Neural progenitor cell (in vitro differentiated cells): ENCODE data around the gene TBC1D10A. TPM values are rescaled to one million over a fixed set of nuclear protein-coding genes. Genes with fewer than 3 reads are reported as not detected.

Source experiments
- DNase-seq: peaks from one replicate; pipeline ENCODE4 v3.0.0-alpha.2; 2016; ENCODE audit warnings: low spot score
- H2AFZ ChIP-seq: fragments of 200-600 bp; sonication (generic); replicated peaks from 2 replicates; pipeline ENCODE4 v1.6.1; 2016; ENCODE audit warnings: antibody characterized with exemption
- H3F3A ChIP-seq: fragments of 200-600 bp; sonication (generic); 2 replicates; pipeline ENCODE4 v1.6.1; 2016; ENCODE audit warnings: antibody characterized with exemption, low read depth
- H3K27ac ChIP-seq: fragments of 200-600 bp; sonication (generic); 2 replicates; pipeline ENCODE4 v1.5.1; 2016; ENCODE audit warnings: mild to moderate bottlenecking
- H3K27me3 ChIP-seq: fragments of 200-600 bp; sonication (generic); 2 replicates; pipeline ENCODE4 v1.6.1; 2016; ENCODE audit warnings: mild to moderate bottlenecking, moderate library complexity
- H3K36me3 ChIP-seq: fragments of 200-600 bp; sonication (generic); 2 replicates; pipeline ENCODE4 v1.5.1; 2016
- H3K4me1 ChIP-seq: fragments of 200-600 bp; sonication (generic); 2 replicates; pipeline ENCODE4 v1.6.1; 2016; ENCODE audit warnings: mixed run types
- H3K4me2 ChIP-seq: fragments of 200-600 bp; sonication (generic); 2 replicates; pipeline ENCODE4 v1.6.1; 2016
- H3K4me3 ChIP-seq: fragments of 200-600 bp; sonication (generic); 2 replicates; pipeline ENCODE4 v1.5.1; 2016
- H3K79me2 ChIP-seq: fragments of 200-600 bp; sonication (generic); 2 replicates; pipeline ENCODE4 v1.6.1; 2016; ENCODE audit warnings: low read depth
- H3K9ac ChIP-seq: fragments of 200-600 bp; sonication (generic); 2 replicates; pipeline ENCODE4 v1.6.1; 2016
- H3K9me3 ChIP-seq: fragments of 200-600 bp; sonication (generic); 2 replicates; pipeline ENCODE4 v1.5.1; 2016; ENCODE audit warnings: low read depth
- H4K20me1 ChIP-seq: fragments of 200-600 bp; sonication (generic); 2 replicates; pipeline ENCODE4 v1.6.1; 2016; ENCODE audit warnings: low read depth
- H3K27ac Mint-ChIP-seq: 3 replicates; pipeline ENCODE4 v1.8.0; 2021; ENCODE audit warnings: mixed read lengths
- H3K27me3 Mint-ChIP-seq: 2 replicates; pipeline ENCODE4 v1.8.0; 2022; ENCODE audit warnings: low read depth, mild to moderate bottlenecking, inconsistent platforms, moderate library complexity, mixed read lengths; ENCODE audit not compliant: insufficient read depth
- H3K36me3 Mint-ChIP-seq: 3 replicates; pipeline ENCODE4 v1.8.0; 2021; ENCODE audit warnings: mixed read lengths
- H3K4me1 Mint-ChIP-seq: 3 replicates; pipeline ENCODE4 v1.8.0; 2021; ENCODE audit warnings: mixed read lengths
- H3K4me3 Mint-ChIP-seq: 3 replicates; pipeline ENCODE4 v1.8.0; 2021; ENCODE audit warnings: mild to moderate bottlenecking, moderate library complexity, mixed read lengths
- H3K9me3 Mint-ChIP-seq: 3 replicates; pipeline ENCODE4 v1.8.0; 2020; ENCODE audit warnings: mixed read lengths
- EZH2 ChIP-seq: fragments of 200-600 bp; sonication (generic); IDR thresholded peaks from 2 replicates; pipeline ENCODE4 v1.6.1; 2017; ENCODE audit warnings: antibody characterized with exemption, mild to moderate bottlenecking, moderate library complexity
- EZH2phosphoT487 ChIP-seq: fragments of 200-600 bp; sonication (generic); IDR thresholded peaks from 2 replicates; pipeline ENCODE4 v1.6.1; 2017; ENCODE audit warnings: antibody characterized with exemption
- total RNA-seq: library from RNA; depleted of rRNA; stranded (reverse); fragments of >200 nt; gene quantifications from 2 replicates; pipeline ENCODE4 v1.2.3, GENCODE V29; 2015; ENCODE audit warnings: low replicate concordance
- TF ChIP-seq, protein P1 (sequence below): fragments of 200-600 bp; sonication (generic); IDR thresholded peaks from 2 replicates; pipeline ENCODE4 v1.5.1; 2017; ENCODE audit warnings: antibody characterized with exemption, mild to moderate bottlenecking

TBC1D10A gene
- total RNA-seq, 1 donor from 2014 or later: 6.2 TPM

DNA sequence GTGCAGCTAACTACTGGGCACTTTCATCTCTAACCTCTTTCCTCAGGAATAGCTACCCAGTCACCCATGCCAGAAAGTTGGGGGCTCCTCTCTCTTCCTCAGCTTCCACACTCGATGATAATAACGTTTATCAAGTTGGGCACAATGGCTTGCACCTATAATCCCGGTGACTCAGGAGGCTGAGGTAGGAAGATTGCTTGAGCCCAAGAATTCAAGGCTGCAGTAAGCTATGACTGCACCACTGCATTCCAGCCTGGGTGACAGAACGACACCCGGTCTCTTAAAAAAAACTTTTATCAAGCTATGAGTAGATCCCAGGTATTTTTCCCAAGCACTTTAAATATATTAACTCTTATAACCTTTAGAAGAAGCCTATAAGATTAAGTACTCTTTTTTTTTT is 27.9 kb upstream of the TBC1D10A start:
- H3K4me3 Mint-ChIP-seq: no peak overlapping the region
- peaks cover 21% of the 10 kb centered on the region for H3K36me3 Mint-ChIP-seq
- Histone ChIP-seq H3K27me3 (no peaks in the 10 kb centered on the region), H2AFZ (no peak overlapping the region), H3K79me2 (peaks cover 63% of the 10 kb centered on the region), H3K9ac (no peak overlapping the region), H3F3A (no peaks in the 10 kb centered on the region), H3K27ac (no peak overlapping the region), H3K36me3 (peaks cover 7% of the 10 kb centered on the region), H3K9me3 (no peaks in the 10 kb centered on the region), H4K20me1 (peaks cover 47% of the 10 kb centered on the region), H3K4me2 (no peak overlapping the region), H3K4me1 (peaks cover 8% of the 10 kb centered on the region), H3K4me3 (no peak overlapping the region)
- peaks cover 24% of the 10 kb centered on the region for H3K4me1 Mint-ChIP-seq
- TF ChIP-seq EZH2phosphoT487: no peak
- TF ChIP-seq, protein P1, sequence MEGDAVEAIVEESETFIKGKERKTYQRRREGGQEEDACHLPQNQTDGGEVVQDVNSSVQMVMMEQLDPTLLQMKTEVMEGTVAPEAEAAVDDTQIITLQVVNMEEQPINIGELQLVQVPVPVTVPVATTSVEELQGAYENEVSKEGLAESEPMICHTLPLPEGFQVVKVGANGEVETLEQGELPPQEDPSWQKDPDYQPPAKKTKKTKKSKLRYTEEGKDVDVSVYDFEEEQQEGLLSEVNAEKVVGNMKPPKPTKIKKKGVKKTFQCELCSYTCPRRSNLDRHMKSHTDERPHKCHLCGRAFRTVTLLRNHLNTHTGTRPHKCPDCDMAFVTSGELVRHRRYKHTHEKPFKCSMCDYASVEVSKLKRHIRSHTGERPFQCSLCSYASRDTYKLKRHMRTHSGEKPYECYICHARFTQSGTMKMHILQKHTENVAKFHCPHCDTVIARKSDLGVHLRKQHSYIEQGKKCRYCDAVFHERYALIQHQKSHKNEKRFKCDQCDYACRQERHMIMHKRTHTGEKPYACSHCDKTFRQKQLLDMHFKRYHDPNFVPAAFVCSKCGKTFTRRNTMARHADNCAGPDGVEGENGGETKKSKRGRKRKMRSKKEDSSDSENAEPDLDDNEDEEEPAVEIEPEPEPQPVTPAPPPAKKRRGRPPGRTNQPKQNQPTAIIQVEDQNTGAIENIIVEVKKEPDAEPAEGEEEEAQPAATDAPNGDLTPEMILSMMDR: no peak
- TF ChIP-seq EZH2: no peak
- DNase-seq: no peak
- H3K9me3 Mint-ChIP-seq: no peaks in the 10 kb centered on the region
- H3K27ac Mint-ChIP-seq: no peak overlapping the region
- peaks cover 2% of the 10 kb centered on the region for H3K27me3 Mint-ChIP-seq

DNA sequence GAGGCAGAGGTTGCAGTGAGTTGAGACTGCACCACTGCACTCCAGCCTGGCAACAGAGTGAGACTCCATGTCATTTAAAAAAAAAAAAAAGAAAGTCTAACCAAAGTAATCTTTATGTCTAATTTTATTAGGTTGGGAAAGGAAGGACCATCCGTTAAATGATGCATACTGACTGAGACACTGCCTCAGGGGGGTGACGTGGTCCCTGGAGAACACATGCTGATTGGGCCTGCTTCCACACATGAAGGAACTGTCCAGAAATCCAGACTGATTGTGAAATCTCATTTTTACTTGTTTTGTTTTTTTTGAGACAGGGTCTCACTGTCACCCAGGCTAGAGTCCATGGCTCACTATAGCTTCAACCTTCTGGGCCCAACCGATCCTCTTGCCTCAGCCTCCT is 24.5 kb upstream of the TBC1D10A start:
- Histone ChIP-seq H3K36me3 (peaks cover 7% of the 10 kb centered on the region), H4K20me1 (peaks cover 80% of the 10 kb centered on the region), H3K9ac (no peak overlapping the region), H3K27ac (no peak overlapping the region), H3K79me2 (peaks cover 89% of the 10 kb centered on the region), H3K27me3 (no peaks in the 10 kb centered on the region), H3K4me2 (no peak overlapping the region), H2AFZ (no peak overlapping the region), H3K9me3 (no peaks in the 10 kb centered on the region), H3K4me3 (no peak overlapping the region), H3K4me1 (peaks cover 8% of the 10 kb centered on the region), H3F3A (no peaks in the 10 kb centered on the region)
- H3K4me3 Mint-ChIP-seq: no peak overlapping the region
- no peaks in the 10 kb centered on the region for H3K9me3 Mint-ChIP-seq
- DNase-seq: no peak
- H3K4me1 Mint-ChIP-seq: peaks cover 11% of the 10 kb centered on the region
- TF ChIP-seq EZH2 (no peak), EZH2phosphoT487 (no peak)
- TF ChIP-seq, protein P1: no peak
- no peaks in the 10 kb centered on the region for H3K27me3 Mint-ChIP-seq
- H3K36me3 Mint-ChIP-seq: peaks cover 34% of the 10 kb centered on the region
- H3K27ac Mint-ChIP-seq: no peak overlapping the region

- no peak overlapping the region for H3K4me3 ChIP-seq
- H2AFZ ChIP-seq: no peak overlapping the region
- no peaks in the 10 kb centered on the region for H3K27me3 ChIP-seq
- H3K4me1 ChIP-seq: no peaks in the 10 kb centered on the region
- H3K27ac Mint-ChIP-seq: no peak overlapping the region
- H3K9ac ChIP-seq: no peak overlapping the region
- no peaks in the 10 kb centered on the region for H3K9me3 Mint-ChIP-seq
- H3K4me1 Mint-ChIP-seq: no peaks in the 10 kb centered on the region
- no peaks in the 10 kb centered on the region for H3F3A ChIP-seq
- H3K9me3 ChIP-seq: no peaks in the 10 kb centered on the region
- no peak overlapping the region for H3K4me3 Mint-ChIP-seq
- no peak overlapping the region for H3K4me2 ChIP-seq
- H3K36me3 ChIP-seq: peaks cover 18% of the 10 kb centered on the region
- H3K36me3 Mint-ChIP-seq: peaks cover 45% of the 10 kb centered on the region
- H3K79me2 ChIP-seq: peaks cover 65% of the 10 kb centered on the region
- H3K27me3 Mint-ChIP-seq: no peaks in the 10 kb centered on the region
- DNase-seq: no peak
- H3K27ac ChIP-seq: no peak overlapping the region
- peaks cover 64% of the 10 kb centered on the region for H4K20me1 ChIP-seq
- TF ChIP-seq, protein P1: no peak
- TF ChIP-seq EZH2: no peak
- no peak for TF ChIP-seq EZH2phosphoT487
Measured at GRCh38 chr22:30348809-30349208, 22.1 kb upstream of the TBC1D10A start.

- no peak overlapping the region for H3K4me3 ChIP-seq
- H3K79me2 ChIP-seq: peaks cover 62% of the 10 kb centered on the region
- peaks cover 48% of the 10 kb centered on the region for H3K36me3 Mint-ChIP-seq
- no peaks in the 10 kb centered on the region for H3K27me3 Mint-ChIP-seq
- no peaks in the 10 kb centered on the region for H3K9me3 Mint-ChIP-seq
- H3K9ac ChIP-seq: no peak overlapping the region
- TF ChIP-seq EZH2: no peak
- TF ChIP-seq, protein P1: no peak
- no peak for TF ChIP-seq EZH2phosphoT487
- H3K27ac Mint-ChIP-seq: no peak overlapping the region
- no peak overlapping the region for H3K27ac ChIP-seq
- no peak for DNase-seq
- H2AFZ ChIP-seq: no peak overlapping the region
- peaks cover 21% of the 10 kb centered on the region for H3K36me3 ChIP-seq
- H3K4me3 Mint-ChIP-seq: no peak overlapping the region
- H3K4me2 ChIP-seq: no peak overlapping the region
- no peaks in the 10 kb centered on the region for H3F3A ChIP-seq
- no peaks in the 10 kb centered on the region for H3K4me1 Mint-ChIP-seq
- H3K4me1 ChIP-seq: no peaks in the 10 kb centered on the region
- H4K20me1 ChIP-seq: peaks cover 60% of the 10 kb centered on the region
- H3K27me3 ChIP-seq: no peaks in the 10 kb centered on the region
- H3K9me3 ChIP-seq: no peaks in the 10 kb centered on the region
Measured at GRCh38 chr22:30348404-30348803, 21.7 kb upstream of the TBC1D10A start.
